HL-60/S4 (cell line): ENCODE measurements around the gene CTXND2.

Experiments
- in situ Hi-C: fragments of 300-500 bp; cut with MboI; formaldehyde crosslinking; loops from 2 replicates; pipeline ENCODE4 v1.14.3; 2022; ENCODE audit warnings: low sequenced_read_pairs

CTXND2 gene

GRCh38 chr1:150957666-150958065 is 70.7 kb downstream of the CTXND2 start:
- in situ Hi-C loops: no loop called here

DNA sequence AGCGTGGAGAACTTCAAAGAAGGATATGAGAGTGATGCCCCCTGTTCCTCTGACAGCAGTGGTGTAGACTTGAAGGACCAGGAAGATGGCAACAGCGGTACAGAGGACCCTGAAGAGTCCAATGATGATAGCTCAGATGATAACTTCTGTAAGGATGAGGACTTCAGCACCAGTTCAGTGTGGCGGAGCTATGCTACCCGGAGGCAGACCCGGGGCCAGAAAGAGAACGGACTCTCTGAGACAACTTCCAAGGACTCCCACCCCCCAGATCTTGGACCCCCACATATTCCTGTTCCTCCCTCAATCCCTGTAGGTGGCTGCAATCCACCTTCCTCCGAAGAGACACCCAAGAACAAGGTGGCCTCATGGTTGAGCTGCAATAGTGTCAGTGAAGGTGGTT is 73.7 kb downstream of the CTXND2 start:
- in situ Hi-C loops: no loop called here

DNA sequence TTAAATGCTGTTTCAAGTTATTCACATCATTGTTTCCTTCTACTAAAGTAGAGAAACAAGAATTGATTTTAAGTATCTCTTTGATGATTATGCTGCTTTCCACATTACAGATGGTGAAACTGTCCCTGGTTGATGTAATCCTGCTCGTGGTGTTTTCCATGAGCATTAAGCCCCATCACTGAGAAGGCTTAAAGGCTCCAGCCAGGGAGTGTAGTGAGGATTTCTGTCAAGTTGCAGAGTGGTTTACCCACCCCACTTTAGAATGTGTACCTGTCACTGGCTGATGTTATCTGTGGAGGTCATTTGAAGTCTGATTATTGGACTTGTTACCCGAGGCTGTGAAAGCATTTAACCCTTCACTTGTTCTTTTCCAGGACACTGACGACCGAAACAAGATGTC is 74.8 kb downstream of the CTXND2 start:
- in situ Hi-C loops: no loop called here
